Measurements from ENCODE around the gene GPR158.

Gene GPR158

DNA sequence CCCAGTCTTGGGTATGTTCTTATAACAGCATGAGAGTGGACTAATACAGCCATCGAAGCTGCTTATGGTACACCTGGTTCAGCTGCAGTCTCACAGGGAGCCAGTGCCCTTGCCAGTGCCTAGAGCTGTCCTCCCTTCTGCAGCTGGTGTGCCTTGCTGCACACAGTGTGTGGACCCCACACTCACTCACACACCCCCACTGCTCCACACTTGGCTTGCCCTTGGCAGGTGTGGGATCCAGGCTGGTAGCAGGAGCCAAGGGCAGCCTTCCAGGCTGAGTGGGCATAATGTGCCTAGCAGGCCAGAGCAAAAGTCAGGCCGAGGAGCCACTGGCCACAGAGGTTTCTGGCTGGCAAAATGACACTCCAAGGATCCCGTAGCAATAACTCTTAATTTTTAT lies 217.3 kb downstream of the GPR158 start:
- TF ChIP-seq, protein P1, sequence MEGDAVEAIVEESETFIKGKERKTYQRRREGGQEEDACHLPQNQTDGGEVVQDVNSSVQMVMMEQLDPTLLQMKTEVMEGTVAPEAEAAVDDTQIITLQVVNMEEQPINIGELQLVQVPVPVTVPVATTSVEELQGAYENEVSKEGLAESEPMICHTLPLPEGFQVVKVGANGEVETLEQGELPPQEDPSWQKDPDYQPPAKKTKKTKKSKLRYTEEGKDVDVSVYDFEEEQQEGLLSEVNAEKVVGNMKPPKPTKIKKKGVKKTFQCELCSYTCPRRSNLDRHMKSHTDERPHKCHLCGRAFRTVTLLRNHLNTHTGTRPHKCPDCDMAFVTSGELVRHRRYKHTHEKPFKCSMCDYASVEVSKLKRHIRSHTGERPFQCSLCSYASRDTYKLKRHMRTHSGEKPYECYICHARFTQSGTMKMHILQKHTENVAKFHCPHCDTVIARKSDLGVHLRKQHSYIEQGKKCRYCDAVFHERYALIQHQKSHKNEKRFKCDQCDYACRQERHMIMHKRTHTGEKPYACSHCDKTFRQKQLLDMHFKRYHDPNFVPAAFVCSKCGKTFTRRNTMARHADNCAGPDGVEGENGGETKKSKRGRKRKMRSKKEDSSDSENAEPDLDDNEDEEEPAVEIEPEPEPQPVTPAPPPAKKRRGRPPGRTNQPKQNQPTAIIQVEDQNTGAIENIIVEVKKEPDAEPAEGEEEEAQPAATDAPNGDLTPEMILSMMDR (conservative IDR thresholded peaks at IDR 0.05; ENCODE audit: low read length): no peak
- DNase-seq (ENCODE audit: low read depth): no peak
- no peak overlapping the region for H3K4me3 ChIP-seq (ENCODE audit: low read length)

DNA sequence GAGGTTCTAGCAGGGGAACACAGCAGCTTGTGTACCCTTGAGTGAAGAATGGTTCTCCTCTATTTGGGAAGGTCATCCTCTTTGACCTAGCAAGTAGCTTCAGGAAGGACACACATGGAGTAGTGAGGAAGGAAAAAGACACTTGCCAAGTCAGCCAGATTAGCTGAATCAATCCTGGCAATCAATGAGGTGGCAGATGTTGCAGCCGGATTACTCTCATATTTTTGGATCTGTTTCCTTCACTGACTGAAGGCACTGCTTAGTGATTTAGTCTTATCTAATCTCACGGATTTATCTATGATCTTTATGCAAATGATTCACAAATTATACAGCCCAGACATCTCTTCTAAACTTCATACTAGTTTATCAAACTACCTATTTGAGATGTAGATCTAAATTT lies 218.8 kb downstream of the GPR158 start:
- no peak for DNase-seq (ENCODE audit: low read depth)
- no peak overlapping the region for H3K4me3 ChIP-seq (ENCODE audit: low read length)
- TF ChIP-seq, protein P1 (conservative IDR thresholded peaks at IDR 0.05; ENCODE audit: low read length): no peak

DNA sequence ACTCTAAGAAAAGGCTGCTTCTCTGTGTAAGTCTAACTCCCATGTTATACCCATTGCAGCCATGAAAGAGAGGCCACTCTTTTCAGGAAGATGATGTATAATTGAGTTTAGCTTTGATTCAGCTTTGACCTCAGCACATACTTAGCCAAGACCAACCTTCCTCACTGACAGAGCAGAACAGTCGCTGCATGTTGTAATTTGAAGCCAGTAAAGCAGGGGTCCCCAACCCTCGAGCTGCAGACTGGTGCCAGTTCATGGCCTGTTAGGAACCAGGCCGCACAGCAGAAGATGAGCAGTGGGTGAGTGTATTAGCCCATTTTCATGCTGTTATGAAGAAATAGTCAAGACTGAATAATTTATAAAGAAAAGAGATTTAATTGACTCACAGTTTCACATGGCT lies 223.9 kb downstream of the GPR158 start:
- no peak overlapping the region for H3K4me3 ChIP-seq (ENCODE audit: low read length)
- no peak for DNase-seq (ENCODE audit: low read depth)
- TF ChIP-seq, protein P1 (conservative IDR thresholded peaks at IDR 0.05; ENCODE audit: low read length): no peak

DNA sequence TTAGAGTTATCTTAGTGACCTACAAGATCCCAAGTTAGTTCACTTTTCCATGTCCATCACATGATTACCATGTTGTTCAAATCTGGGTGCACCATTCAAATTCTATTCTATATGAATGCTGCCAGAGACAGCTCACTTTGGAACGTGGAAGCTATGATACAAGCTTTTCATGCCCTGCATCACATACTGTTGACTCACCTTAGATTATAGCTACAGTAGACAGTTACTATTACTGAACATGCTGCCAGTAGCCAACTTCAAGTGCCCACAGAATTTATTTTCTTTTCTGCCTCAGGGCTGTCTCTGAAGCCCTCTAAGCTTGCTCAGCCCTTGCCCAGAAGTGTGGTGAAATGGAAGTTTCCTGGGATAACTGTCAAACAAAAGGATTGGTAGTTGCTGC lies 231.1 kb downstream of the GPR158 start:
- H3K4me3 ChIP-seq (ENCODE audit: low read length): no peak overlapping the region
- TF ChIP-seq, protein P1 (conservative IDR thresholded peaks at IDR 0.05; ENCODE audit: low read length): no peak
- DNase-seq (ENCODE audit: low read depth): no peak

DNA sequence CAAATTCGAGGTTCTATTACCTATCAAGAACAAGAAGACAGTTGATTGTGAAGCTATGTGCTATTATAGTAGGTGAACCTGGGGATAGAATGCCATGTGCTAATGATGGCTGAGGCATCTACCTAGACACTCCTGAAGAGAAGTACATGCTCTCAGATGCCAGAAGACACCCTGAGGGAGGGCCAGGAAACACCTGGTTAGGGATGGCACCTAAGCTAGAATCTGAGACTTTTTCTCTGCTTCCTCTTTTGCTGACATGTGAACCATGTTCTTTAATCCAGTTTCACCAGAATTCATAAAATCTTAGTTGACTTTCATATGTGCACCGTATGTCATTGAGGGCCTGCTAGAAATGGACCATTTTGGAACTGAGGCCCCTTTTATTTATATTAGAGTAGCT lies 242.8 kb downstream of the GPR158 start:
- no peak overlapping the region for H3K4me3 ChIP-seq (ENCODE audit: low read length)
- TF ChIP-seq, protein P1 (conservative IDR thresholded peaks at IDR 0.05; ENCODE audit: low read length): no peak
- DNase-seq (ENCODE audit: low read depth): no peak

DNA sequence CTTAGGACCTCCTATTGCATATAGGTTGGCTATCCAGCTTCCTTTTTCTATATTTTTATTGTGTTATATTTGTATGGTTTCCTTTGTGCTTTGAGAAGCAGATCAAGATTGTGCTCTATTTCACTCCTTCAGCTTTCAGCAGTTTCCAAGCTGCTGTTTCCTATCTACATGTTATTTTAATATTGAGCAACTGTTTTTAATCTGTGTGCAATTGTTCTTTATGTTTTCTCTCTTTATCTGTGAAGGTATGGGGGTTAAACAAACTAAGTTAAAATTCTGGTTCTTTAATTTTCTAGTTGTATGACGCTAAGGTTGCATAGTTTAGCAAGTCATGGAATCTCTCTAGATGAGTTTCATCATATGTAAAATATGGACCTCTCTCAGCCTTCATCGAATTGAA lies 251.0 kb downstream of the GPR158 start:
- no peak for DNase-seq (ENCODE audit: low read depth)
- no peak overlapping the region for H3K4me3 ChIP-seq (ENCODE audit: low read length)
- TF ChIP-seq, protein P1 (conservative IDR thresholded peaks at IDR 0.05; ENCODE audit: low read length): no peak

DNA sequence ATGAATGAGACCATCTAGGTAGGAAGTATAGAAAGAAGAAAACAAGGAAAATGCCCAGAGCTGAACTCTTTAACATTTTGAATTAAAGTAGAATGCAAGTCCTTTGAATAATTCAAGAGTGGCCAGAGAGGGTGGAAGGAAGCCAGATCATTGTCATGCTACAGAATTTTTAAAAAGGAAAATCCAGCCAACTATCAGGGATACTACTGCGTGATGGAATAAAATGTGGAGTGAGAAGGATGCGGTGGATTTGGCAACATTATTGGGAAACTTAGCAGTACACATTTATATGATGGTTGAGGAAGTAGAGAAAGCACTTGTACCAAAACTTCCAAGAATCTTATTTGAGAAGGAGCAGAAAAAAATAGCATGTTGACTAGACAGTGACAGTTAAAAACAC lies 261.6 kb downstream of the GPR158 start:
- no peak for DNase-seq (ENCODE audit: low read depth)
- no peak overlapping the region for H3K4me3 ChIP-seq (ENCODE audit: low read length)
- TF ChIP-seq, protein P1 (conservative IDR thresholded peaks at IDR 0.05; ENCODE audit: low read length): no peak

Data from AG10803 (cell line).